HG02763 (cell line): Measurements from ENCODE around the gene TCEAL1.
"Not testable (repeated sequence)": the region's sequence is repeated elsewhere in the genome, so short reads cannot be mapped to it uniquely, and the experiment has no call there.

Source experiments
- ATAC-seq: cut with Tn5 transposase; IDR thresholded peaks from one replicate; pipeline ENCODE4 v1.9.1; 2021; ENCODE audit warnings: mild to moderate bottlenecking, moderate library complexity; ENCODE audit not compliant: unreplicated experiment

TCEAL1 gene

GRCh38 chrX:103631145-103631544 is 2.4 kb downstream of the TCEAL1 start:
- ATAC-seq: no peak

- ATAC-seq: no peak
Observed at GRCh38 chrX:103635436-103635835, 6.7 kb downstream of the TCEAL1 start.

GRCh38 chrX:103637604-103638338 is 9.0 kb downstream of the TCEAL1 start:
- ATAC-seq: no peak

GRCh38 chrX:103638479-103639346 is 9.9 kb downstream of the TCEAL1 start:
- not testable (repeated sequence) for ATAC-seq

- ATAC-seq: no peak
Observed at GRCh38 chrX:103640401-103641155, 11.8 kb downstream of the TCEAL1 start.

GRCh38 chrX:103644125-103644524 is 15.3 kb downstream of the TCEAL1 start:
- ATAC-seq: no peak

GRCh38 chrX:103647630-103648029 is 18.9 kb downstream of the TCEAL1 start:
- ATAC-seq: no peak

GRCh38 chrX:103651151-103651773 is 22.5 kb downstream of the TCEAL1 start:
- ATAC-seq: no peak

- not testable (repeated sequence) for ATAC-seq
Observed at GRCh38 chrX:103655230-103656000, 26.6 kb downstream of the TCEAL1 start.

- no peak for ATAC-seq
Observed at GRCh38 chrX:103656617-103657016, 27.8 kb downstream of the TCEAL1 start.

GRCh38 chrX:103657066-103657465 is 28.3 kb downstream of the TCEAL1 start:
- not testable (repeated sequence) for ATAC-seq

GRCh38 chrX:103658681-103659433 is 30.1 kb downstream of the TCEAL1 start:
- no peak for ATAC-seq

- ATAC-seq: not testable (repeated sequence)
Observed at GRCh38 chrX:103659460-103659859, 30.7 kb downstream of the TCEAL1 start.

GRCh38 chrX:103663981-103664762 is 35.4 kb downstream of the TCEAL1 start:
- no peak for ATAC-seq

GRCh38 chrX:103666202-103667107 is 37.7 kb downstream of the TCEAL1 start:
- no peak for ATAC-seq

- no peak for ATAC-seq
Observed at GRCh38 chrX:103669745-103670144, 41.0 kb downstream of the TCEAL1 start.
